GM12878 (cell line): ENCODE measurements around the gene BTBD9. TPM values are rescaled to one million over a fixed set of nuclear protein-coding genes. Genes with fewer than 3 reads are reported as not detected.

Experiments
- ATAC-seq: fragments of 200-7000 bp; cut with Tn5 transposase; 3 replicates; pipeline ENCODE4 v1.9.1; 2020; ENCODE audit warnings: mild to moderate bottlenecking, moderate library complexity
- BruUV-seq: library from RNA; stranded (reverse); fragments of 400-500 nt; replicated peaks from 2 replicates; lab custom pipeline; 2021; lab: Mats Ljungman, UMichigan
- CTCF ChIA-PET: fragments of 300-600 bp; sonication (Branson Sonifier 250); formaldehyde crosslinking; extraction: SDS; loops from one replicate; lab custom pipeline; 2021; ENCODE audit warnings: inconsistent platforms; lab: Yijun Ruan, JAX
- POLR2A ChIA-PET: fragments of 350-600 bp; formaldehyde crosslinking; extraction: SDS; loops from one replicate; lab custom pipeline; 2021; ENCODE audit warnings: inconsistent platforms; lab: Charles Lee
- RAD21 ChIA-PET: fragments of 300-600 bp; sonication (Branson Sonifier 250); formaldehyde crosslinking; loops from one replicate; lab custom pipeline; 2023; ENCODE audit warnings: antibody characterized with exemption; ENCODE audit not compliant: unreplicated experiment; lab: Charles Lee
- SMC1A ChIA-PET: fragments of 300-600 bp; sonication (Branson Sonifier 250); formaldehyde crosslinking; loops from one replicate; lab custom pipeline; 2023; ENCODE audit not compliant: unreplicated experiment, uncharacterized antibody; lab: Charles Lee
- DNase-seq: peaks from one replicate; pipeline ENCODE4 v3.0.0-alpha.2; 2011; ENCODE audit warnings: low read depth, low spot score
- FAIRE-seq: peaks from 3 replicates; lab custom pipeline; 2011; peaks lifted over from hg19 to GRCh38; lab: Jason Lieb, UNC
- H2AFZ ChIP-seq: 2 replicates; pipeline ENCODE4 v1.6.0; 2011; ENCODE audit warnings: low read depth, low read length, control low read depth; ENCODE audit not compliant: control insufficient read depth
- H3K27ac ChIP-seq: 2 replicates; pipeline ENCODE4 v1.5.1; 2011; ENCODE audit warnings: control low read depth; ENCODE audit not compliant: control insufficient read depth, insufficient read depth
- H3K27me3 ChIP-seq, 2 experiments: replicated peaks in 1 of 2; 2 replicates each; pipeline versions ENCODE4 v1.6.0 to v1.6.1; 2011; ENCODE audit warnings: low read length in 1 of 2; ENCODE audit not compliant: control insufficient read depth in 2 of 2, insufficient read depth in 2 of 2
- H3K36me3 ChIP-seq, 2 experiments: 2 replicates each; pipeline ENCODE4 v1.5.1; 2011; ENCODE audit warnings: low read length in 1 of 2; ENCODE audit not compliant: control insufficient read depth in 2 of 2, insufficient read depth in 2 of 2
- H3K4me1 ChIP-seq: 2 replicates; pipeline ENCODE4 v1.6.1; 2011; ENCODE audit warnings: mild to moderate bottlenecking, low read length, moderate library complexity, mixed read lengths; ENCODE audit not compliant: control insufficient read depth, insufficient read depth
- H3K4me2 ChIP-seq: 2 replicates; pipeline ENCODE4 v1.6.0; 2011; ENCODE audit warnings: control low read depth; ENCODE audit not compliant: control insufficient read depth, insufficient read depth
- H3K4me3 ChIP-seq: fragments of 200-600 bp; sonication (generic); 2 replicates; pipeline ENCODE4 v1.5.1; 2016
- H3K79me2 ChIP-seq: 2 replicates; pipeline ENCODE4 v1.6.0; 2011; ENCODE audit warnings: low read length; ENCODE audit not compliant: control insufficient read depth, insufficient read depth
- H3K9ac ChIP-seq: 2 replicates; pipeline ENCODE4 v1.8.0; 2011; ENCODE audit warnings: low read length, control low read depth, mixed read lengths; ENCODE audit not compliant: control insufficient read depth, insufficient read depth
- H3K9me3 ChIP-seq: replicated peaks from 3 replicates; pipeline ENCODE4 v1.5.1; 2011; ENCODE audit warnings: mild to moderate bottlenecking, low read length; ENCODE audit not compliant: control insufficient read depth, insufficient read depth
- H4K20me1 ChIP-seq: 2 replicates; pipeline ENCODE4 v1.6.0; 2011; ENCODE audit not compliant: control insufficient read depth, insufficient read depth
- CBX3 ChIP-seq: fragments of 200-600 bp; sonication (generic); IDR thresholded peaks from 2 replicates; pipeline ENCODE4 v1.6.1; 2016; ENCODE audit warnings: low read depth, borderline replicate concordance
- EED ChIP-seq: sonication (generic); IDR thresholded peaks from 2 replicates; pipeline ENCODE4 v1.6.1; 2016; ENCODE audit warnings: antibody characterized with exemption, low read depth
- IKZF2 ChIP-seq, 2 experiments: fragments of 450-650 bp; IDR thresholded peaks; 2 replicates each; pipeline ENCODE4 v1.6.1; 2017; ENCODE audit warnings: mild to moderate bottlenecking in 2 of 2, moderate library complexity in 2 of 2
- LARP7 ChIP-seq: fragments of 450-650 bp; IDR thresholded peaks from 2 replicates; pipeline ENCODE4 v1.6.1; 2017; ENCODE audit warnings: mild to moderate bottlenecking
- MYB ChIP-seq: fragments of 150-350 bp; IDR thresholded peaks from 2 replicates; pipeline ENCODE4 v1.6.1; 2014; ENCODE audit warnings: mild to moderate bottlenecking, low read depth, low read length, borderline replicate concordance
- NFYA ChIP-seq: IDR thresholded peaks from 2 replicates; pipeline ENCODE4 v1.6.1; 2011; ENCODE audit warnings: low read depth, mild to moderate bottlenecking, low read length, improper control_type of control experiment, borderline replicate concordance
- PBX3 ChIP-seq: IDR thresholded peaks from 2 replicates; pipeline ENCODE4 v1.6.1; 2011; ENCODE audit warnings: mild to moderate bottlenecking, low read depth, low read length, moderate library complexity; ENCODE audit not compliant: insufficient replicate concordance
- PKNOX1 ChIP-seq: fragments of 450-650 bp; IDR thresholded peaks from 2 replicates; pipeline ENCODE4 v1.6.1; 2016; ENCODE audit warnings: mild to moderate bottlenecking
- POLR2AphosphoS5 ChIP-seq: IDR thresholded peaks from 2 replicates; pipeline ENCODE4 v1.6.1; 2011; ENCODE audit warnings: mild to moderate bottlenecking, low read length, inconsistent platforms
- SIN3A ChIP-seq: IDR thresholded peaks from 2 replicates; pipeline ENCODE4 v1.6.1; 2012; ENCODE audit warnings: low read depth, low read length, improper control_type of control experiment
- SMC3 ChIP-seq: IDR thresholded peaks from 2 replicates; pipeline ENCODE4 v1.6.1; 2011; ENCODE audit warnings: low read length, improper control_type of control experiment, borderline replicate concordance
- SPI1 ChIP-seq: IDR thresholded peaks from 2 replicates; pipeline ENCODE4 v1.6.1; 2011; ENCODE audit warnings: low read depth, mild to moderate bottlenecking, low read length, moderate library complexity, borderline replicate concordance; ENCODE audit not compliant: insufficient read depth
- TCF7 ChIP-seq: IDR thresholded peaks from 2 replicates; pipeline ENCODE4 v1.6.1; 2014; ENCODE audit warnings: antibody characterized with exemption, borderline replicate concordance
- ZNF207 ChIP-seq: fragments of 450-650 bp; IDR thresholded peaks from 2 replicates; pipeline ENCODE4 v1.6.1; 2014; ENCODE audit warnings: antibody characterized with exemption, mild to moderate bottlenecking, borderline replicate concordance
- WGBS: methylation state at CpG from one replicate; pipeline ENCODE4 v1.1.6; 2016; ENCODE audit warnings: low lambda C conversion rate; ENCODE audit not compliant: insufficient replicate concordance, insufficient coverage; ENCODE audit errors: missing lambda C conversion rate; 5-methylcytosine and 5-hydroxymethylcytosine counted together
- in situ Hi-C: fragments of 300-500 bp; cut with MboI; formaldehyde crosslinking; loops from 9 replicates; pipeline ENCODE4 v1.14.3; 2018; ENCODE audit warnings: mixed read lengths
- intact Hi-C: fragments of 100-400 bp; cut with micrococcal nuclease; formaldehyde crosslinking; loops from one replicate; pipeline ENCODE4 v1.14.2; 2022; ENCODE audit not compliant: unreplicated experiment
- polyA plus RNA-seq, 11 experiments: library from polyadenylated mRNA; depleted of rRNA in 4 of 11; unstranded in 6 of 11; stranded (reverse) in 5 of 11; fragments of >200 nt; fragmentation: Nextera tagmentation in 4 of 11; fragmentation: Illumina TruSeq in 1 of 11; extraction: Ambion mirVana in 4 of 11; extraction: Trizol in 1 of 11; gene quantifications; 1 replicate in 1 of 11; 2 replicates in 10 of 11; pipeline versions ENCODE4 v1.2.1 to v1.2.3, GENCODE V29; 2011 to 2016; ENCODE audit warnings: inconsistent platforms in 2 of 11, missing spikeins in 2 of 11, low read depth in 1 of 11
- total RNA-seq, 4 experiments: library from RNA; depleted of rRNA in 3 of 4; stranded (reverse); fragments of >200 nt in 3 of 4; fragmentation: Illumina TruSeq in 1 of 4; extraction: Trizol in 1 of 4; gene quantifications; 2 replicates each; pipeline versions ENCODE4 v1.2.1 to v1.2.3, GENCODE V29; 2013 to 2021
- TF ChIP-seq, protein P1 (sequence below): fragments of 450-650 bp; IDR thresholded peaks from 2 replicates; pipeline ENCODE4 v1.6.1; 2016; ENCODE audit warnings: mild to moderate bottlenecking, moderate library complexity, borderline replicate concordance

BTBD9 gene
- total and polyA plus RNA-seq, 10 of the 15 experiments (the other 5 are each of a cell fraction or from before 2014, with no cell fraction given), result 0.22 to 8.6 (median 4.6) TPM

GRCh38 chr6:38162493-38163185 is 477.1 kb downstream of the BTBD9 start:
- ATAC-seq (peak; percentile 27; the same call in 1 of the 3 replicates), DNase-seq (no peak), FAIRE-seq (no peak)
- no peak overlapping the region for H3K9ac ChIP-seq
- ChIA-PET SMC1A (no interaction called here), RAD21 (no interaction called here), POLR2A (no interaction called here), CTCF (interaction anchor here (0.5 kb wide), 1 partner anchor 303 kb away, joined by 3 read pairs; no protein-coding TSS in a partner anchor)
- H2AFZ ChIP-seq, result no peak overlapping the region
- 89% methylated on average over 17 of the region's 17 CpGs for WGBS
- H3K36me3 ChIP-seq, result no peaks in the 10 kb centered on the region; a peak in 2 of 4 replicates
- H3K4me2 ChIP-seq, result no peak overlapping the region
- intact Hi-C loops (no loop called here), in situ Hi-C loops (no loop called here)
- no peaks in the 10 kb centered on the region for H3K27me3 ChIP-seq
- no peak overlapping the region for H3K27ac ChIP-seq
- no peaks in the 10 kb centered on the region for H4K20me1 ChIP-seq
- BruUV-seq, result no TSS peak
- H3K9me3 ChIP-seq, result no peaks in the 10 kb centered on the region
- H3K79me2 ChIP-seq, result no peaks in the 10 kb centered on the region
- no peak overlapping the region for H3K4me3 ChIP-seq
- H3K4me1 ChIP-seq, result no peaks in the 10 kb centered on the region
- TF ChIP-seq NFYA, result no peak
- no peak for TF ChIP-seq LARP7
- TF ChIP-seq CBX3, result no peak
- no peak for TF ChIP-seq SIN3A
- TF ChIP-seq ZNF207, result no peak
- no peak for TF ChIP-seq IKZF2 (IDR thresholded peaks at IDR 0.05)
- TF ChIP-seq SPI1, result no peak
- no peak for TF ChIP-seq PBX3
- TF ChIP-seq PKNOX1, result no peak
- TF ChIP-seq, protein P1, sequence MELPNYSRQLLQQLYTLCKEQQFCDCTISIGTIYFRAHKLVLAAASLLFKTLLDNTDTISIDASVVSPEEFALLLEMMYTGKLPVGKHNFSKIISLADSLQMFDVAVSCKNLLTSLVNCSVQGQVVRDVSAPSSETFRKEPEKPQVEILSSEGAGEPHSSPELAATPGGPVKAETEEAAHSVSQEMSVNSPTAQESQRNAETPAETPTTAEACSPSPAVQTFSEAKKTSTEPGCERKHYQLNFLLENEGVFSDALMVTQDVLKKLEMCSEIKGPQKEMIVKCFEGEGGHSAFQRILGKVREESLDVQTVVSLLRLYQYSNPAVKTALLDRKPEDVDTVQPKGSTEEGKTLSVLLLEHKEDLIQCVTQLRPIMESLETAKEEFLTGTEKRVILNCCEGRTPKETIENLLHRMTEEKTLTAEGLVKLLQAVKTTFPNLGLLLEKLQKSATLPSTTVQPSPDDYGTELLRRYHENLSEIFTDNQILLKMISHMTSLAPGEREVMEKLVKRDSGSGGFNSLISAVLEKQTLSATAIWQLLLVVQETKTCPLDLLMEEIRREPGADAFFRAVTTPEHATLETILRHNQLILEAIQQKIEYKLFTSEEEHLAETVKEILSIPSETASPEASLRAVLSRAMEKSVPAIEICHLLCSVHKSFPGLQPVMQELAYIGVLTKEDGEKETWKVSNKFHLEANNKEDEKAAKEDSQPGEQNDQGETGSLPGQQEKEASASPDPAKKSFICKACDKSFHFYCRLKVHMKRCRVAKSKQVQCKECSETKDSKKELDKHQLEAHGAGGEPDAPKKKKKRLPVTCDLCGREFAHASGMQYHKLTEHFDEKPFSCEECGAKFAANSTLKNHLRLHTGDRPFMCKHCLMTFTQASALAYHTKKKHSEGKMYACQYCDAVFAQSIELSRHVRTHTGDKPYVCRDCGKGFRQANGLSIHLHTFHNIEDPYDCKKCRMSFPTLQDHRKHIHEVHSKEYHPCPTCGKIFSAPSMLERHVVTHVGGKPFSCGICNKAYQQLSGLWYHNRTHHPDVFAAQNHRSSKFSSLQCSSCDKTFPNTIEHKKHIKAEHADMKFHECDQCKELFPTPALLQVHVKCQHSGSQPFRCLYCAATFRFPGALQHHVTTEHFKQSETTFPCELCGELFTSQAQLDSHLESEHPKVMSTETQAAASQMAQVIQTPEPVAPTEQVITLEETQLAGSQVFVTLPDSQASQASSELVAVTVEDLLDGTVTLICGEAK, result no peak
- no peak for TF ChIP-seq SMC3
- TF ChIP-seq POLR2AphosphoS5, result no peak
- TF ChIP-seq EED, result no peak
- TF ChIP-seq MYB, result no peak
- TF ChIP-seq TCF7, result no peak
